ENCODE results near the gene UGGT1.

Gene UGGT1

DNA sequence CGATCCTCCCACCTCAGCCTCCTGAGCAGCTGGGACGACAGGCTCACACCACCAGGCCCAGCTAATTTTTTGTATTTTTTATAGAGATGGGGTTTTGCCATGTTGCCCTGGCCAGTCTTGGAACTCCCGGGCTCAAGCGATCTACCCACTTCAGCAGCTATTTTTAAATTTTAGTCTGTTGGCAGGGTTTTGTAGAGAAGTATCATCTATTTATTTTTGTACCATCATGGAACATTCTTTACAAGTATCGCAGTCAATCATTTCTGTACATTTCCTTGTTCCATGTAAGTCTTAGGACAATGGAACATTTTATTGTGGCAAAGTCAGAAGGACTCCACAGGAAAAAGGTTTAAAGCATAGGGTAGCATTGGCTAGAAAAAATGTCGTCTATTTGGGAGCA is 94.6 kb downstream of the UGGT1 start:
- H3K27ac ChIP-seq: no peak overlapping the region
- TF ChIP-seq, protein P1, sequence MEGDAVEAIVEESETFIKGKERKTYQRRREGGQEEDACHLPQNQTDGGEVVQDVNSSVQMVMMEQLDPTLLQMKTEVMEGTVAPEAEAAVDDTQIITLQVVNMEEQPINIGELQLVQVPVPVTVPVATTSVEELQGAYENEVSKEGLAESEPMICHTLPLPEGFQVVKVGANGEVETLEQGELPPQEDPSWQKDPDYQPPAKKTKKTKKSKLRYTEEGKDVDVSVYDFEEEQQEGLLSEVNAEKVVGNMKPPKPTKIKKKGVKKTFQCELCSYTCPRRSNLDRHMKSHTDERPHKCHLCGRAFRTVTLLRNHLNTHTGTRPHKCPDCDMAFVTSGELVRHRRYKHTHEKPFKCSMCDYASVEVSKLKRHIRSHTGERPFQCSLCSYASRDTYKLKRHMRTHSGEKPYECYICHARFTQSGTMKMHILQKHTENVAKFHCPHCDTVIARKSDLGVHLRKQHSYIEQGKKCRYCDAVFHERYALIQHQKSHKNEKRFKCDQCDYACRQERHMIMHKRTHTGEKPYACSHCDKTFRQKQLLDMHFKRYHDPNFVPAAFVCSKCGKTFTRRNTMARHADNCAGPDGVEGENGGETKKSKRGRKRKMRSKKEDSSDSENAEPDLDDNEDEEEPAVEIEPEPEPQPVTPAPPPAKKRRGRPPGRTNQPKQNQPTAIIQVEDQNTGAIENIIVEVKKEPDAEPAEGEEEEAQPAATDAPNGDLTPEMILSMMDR (IDR thresholded peaks at IDR 0.05): no peak
- no peak for TF ChIP-seq ZFX (IDR thresholded peaks at IDR 0.05; ENCODE audit: borderline replicate concordance)

DNA sequence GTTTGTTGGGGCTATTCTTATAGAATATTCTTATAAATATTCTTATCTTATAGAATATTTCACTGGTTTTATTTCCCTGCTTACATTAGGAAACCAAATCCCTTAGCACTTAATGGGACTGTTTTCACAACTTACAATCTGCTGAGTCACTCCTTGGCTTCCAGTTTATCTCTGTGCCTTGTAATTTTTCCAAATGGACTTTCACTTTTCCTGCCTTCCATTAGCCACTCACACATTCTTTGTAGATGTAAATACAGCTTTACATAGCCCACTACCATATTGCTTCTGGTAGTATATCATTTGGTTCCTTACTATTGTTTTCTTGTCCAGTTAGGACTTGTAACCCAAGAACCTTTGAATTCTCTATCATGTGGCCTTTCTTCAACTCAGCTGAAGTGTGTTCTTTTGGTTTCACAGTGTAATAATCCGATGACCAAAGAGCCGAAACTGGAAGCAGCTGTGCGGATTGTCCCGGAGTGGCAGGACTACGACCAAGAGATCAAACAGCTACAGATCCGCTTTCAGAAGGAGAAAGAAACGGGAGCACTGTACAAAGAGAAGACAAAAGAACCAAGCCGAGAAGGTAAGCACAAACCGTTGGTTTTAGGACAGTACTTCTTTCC is 96.1 kb downstream of the UGGT1 start:
- no peak overlapping the region for H3K27ac ChIP-seq
- TF ChIP-seq, protein P1 (IDR thresholded peaks at IDR 0.05): no peak
- no peak for TF ChIP-seq ZFX (IDR thresholded peaks at IDR 0.05; ENCODE audit: borderline replicate concordance)

GRCh38 chr2:128195435-128195984 is 104.5 kb downstream of the UGGT1 start:
- no peak for TF ChIP-seq ZFX (IDR thresholded peaks at IDR 0.05; ENCODE audit: borderline replicate concordance)
- TF ChIP-seq, protein P1 (IDR thresholded peaks at IDR 0.05): no peak
- H3K27ac ChIP-seq: no peak overlapping the region

DNA sequence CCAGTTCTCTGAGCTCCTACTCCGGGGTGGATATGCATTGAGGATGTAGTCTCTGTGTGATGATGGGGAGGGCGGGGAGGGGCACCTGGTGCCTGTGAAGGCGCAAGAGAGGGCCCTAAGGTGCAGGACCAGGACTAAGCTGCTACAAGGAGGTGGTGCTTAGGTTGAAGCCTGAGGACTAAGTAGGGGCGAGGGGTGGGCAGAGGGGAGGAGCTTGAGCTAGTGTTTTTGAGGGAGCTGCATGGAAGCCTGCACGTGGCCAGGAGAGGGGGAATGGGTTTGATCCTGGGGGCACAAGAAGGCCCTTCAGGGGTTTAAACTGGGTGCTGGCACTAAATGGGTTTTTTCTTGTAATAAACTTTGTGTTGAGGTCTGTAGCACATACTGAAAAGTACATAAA is 105.0 kb downstream of the UGGT1 start:
- H3K27ac ChIP-seq: no peak overlapping the region
- TF ChIP-seq, protein P1 (IDR thresholded peaks at IDR 0.05): no peak
- TF ChIP-seq ZFX (IDR thresholded peaks at IDR 0.05; ENCODE audit: borderline replicate concordance): no peak

- TF ChIP-seq ZFX (IDR thresholded peaks at IDR 0.05; ENCODE audit: borderline replicate concordance): no peak
- TF ChIP-seq, protein P1 (IDR thresholded peaks at IDR 0.05): no peak
- no peak overlapping the region for H3K27ac ChIP-seq
These were observed 105.5 kb downstream of the UGGT1 start for GRCh38 chr2:128196471-128196931.

DNA sequence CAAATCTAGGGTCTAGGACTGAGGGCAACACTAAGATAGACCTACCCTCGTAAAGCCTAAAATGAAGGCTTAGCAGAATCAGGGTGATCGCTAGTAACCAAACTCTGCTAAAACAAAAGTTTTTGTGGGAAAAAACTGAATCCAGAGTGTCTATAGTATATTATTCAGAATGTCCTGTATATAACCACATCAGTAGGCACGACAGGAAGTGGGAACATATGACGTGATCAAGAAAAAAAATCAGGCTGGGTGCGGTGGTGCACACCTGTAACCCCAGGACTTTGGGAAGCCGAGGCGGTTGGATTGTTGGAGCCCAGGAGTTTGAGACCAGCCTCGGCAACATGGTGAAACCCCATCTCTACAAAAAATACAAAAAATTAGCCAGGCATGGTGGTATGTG is 106.1 kb downstream of the UGGT1 start:
- no peak for TF ChIP-seq ZFX (IDR thresholded peaks at IDR 0.05; ENCODE audit: borderline replicate concordance)
- TF ChIP-seq, protein P1 (IDR thresholded peaks at IDR 0.05): no peak
- H3K27ac ChIP-seq: no peak overlapping the region

DNA sequence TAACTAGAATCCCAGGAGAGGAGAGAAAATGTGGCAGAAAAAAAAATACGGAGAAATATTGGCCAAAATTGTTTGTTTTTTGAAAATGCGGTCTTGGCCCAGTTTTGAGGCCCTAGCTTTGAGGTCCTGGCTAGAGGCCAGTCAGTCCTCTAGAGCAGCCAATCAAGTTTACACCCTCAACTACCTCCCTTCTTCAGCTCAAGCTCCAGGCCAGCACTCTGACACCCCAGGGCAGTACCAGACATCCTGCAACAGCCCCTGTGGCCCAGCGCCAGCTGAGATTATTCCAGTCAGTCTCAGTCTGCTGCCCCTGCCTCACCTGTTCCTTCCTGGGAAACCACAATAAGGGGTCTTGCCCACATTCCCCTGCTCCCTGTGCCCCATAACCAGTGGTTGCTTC is 107.7 kb downstream of the UGGT1 start:
- TF ChIP-seq, protein P1 (IDR thresholded peaks at IDR 0.05): no peak
- no peak overlapping the region for H3K27ac ChIP-seq

All from 22Rv1 (cell line).